HUES48 (cell line): ENCODE measurements around the gene GSX2.

ENCODE experiments used
- H3K27ac ChIP-seq: one replicate; pipeline ENCODE4 v1.7.0; 2013; ENCODE audit warnings: low read depth, low read length, inconsistent platforms
- H3K27me3 ChIP-seq: 2 replicates; pipeline ENCODE4 v1.6.1; 2013; ENCODE audit warnings: mild to moderate bottlenecking, low read length; ENCODE audit not compliant: control insufficient read depth, insufficient read depth
- H3K36me3 ChIP-seq: 2 replicates; pipeline ENCODE4 v1.6.1; 2013; ENCODE audit warnings: low read length; ENCODE audit not compliant: control insufficient read depth, insufficient read depth
- H3K4me1 ChIP-seq: 2 replicates; pipeline ENCODE4 v1.6.1; 2013; ENCODE audit warnings: mild to moderate bottlenecking, low read length; ENCODE audit not compliant: control insufficient read depth, insufficient read depth
- H3K4me3 ChIP-seq: 2 replicates; pipeline ENCODE4 v1.5.1; 2013; ENCODE audit warnings: mild to moderate bottlenecking, low read depth, low read length
- H3K9ac ChIP-seq: 2 replicates; pipeline ENCODE4 v1.6.1; 2013; ENCODE audit warnings: mild to moderate bottlenecking, low read depth, low read length, moderate library complexity
- H3K9me3 ChIP-seq: 2 replicates; pipeline ENCODE4 v1.6.1; 2013; ENCODE audit warnings: low read length; ENCODE audit not compliant: control insufficient read depth, insufficient read depth

Gene GSX2

GRCh38 chr4:54063229-54063628 is 36.7 kb upstream of the GSX2 start:
- Histone ChIP-seq H3K27ac (no peak overlapping the region), H3K4me1 (peaks cover 42% of the 10 kb centered on the region), H3K36me3 (no peaks in the 10 kb centered on the region)

GRCh38 chr4:54063737-54064316 is 36.1 kb upstream of the GSX2 start:
- peak overlapping the region; percentile 93 for H3K4me3 ChIP-seq
- peak overlapping the region; percentile 89 for H3K27ac ChIP-seq
- no peaks in the 10 kb centered on the region for H3K9me3 ChIP-seq
- H3K36me3 ChIP-seq: no peaks in the 10 kb centered on the region
- peaks cover 13% of the 10 kb centered on the region; the same call in 1 of the 2 replicates for H3K27me3 ChIP-seq
- peak overlapping the region; percentile 87 for H3K9ac ChIP-seq
- peaks cover 42% of the 10 kb centered on the region for H3K4me1 ChIP-seq

More at GRCh38 chr4:54063229-54063628, 36.7 kb upstream of the GSX2 start:
- Histone ChIP-seq H3K4me3 (peak overlapping the region; percentile 93), H3K9me3 (no peaks in the 10 kb centered on the region), H3K9ac (peak overlapping the region; percentile 87), H3K27me3 (peaks cover 13% of the 10 kb centered on the region; the same call in 1 of the 2 replicates)

GRCh38 chr4:54064317-54065111 is 35.4 kb upstream of the GSX2 start, which contains the start of gene CHIC2:
Gene CHIC2 (minus strand): TSS chr4:54064605. CDS start chr4:54064300, 305 bp downstream.
- Histone ChIP-seq H3K9ac (peak within 1 kb of the TSS; percentile 87), H3K4me1 (peaks cover 42% of the 10 kb centered on the region), H3K4me3 (peak within 1 kb of the TSS; percentile 93), H3K27ac (peak within 1 kb of the TSS; percentile 89), H3K36me3 (no peaks in the 10 kb centered on the region), H3K9me3 (no peaks in the 10 kb centered on the region), H3K27me3 (peaks cover 13% of the 10 kb centered on the region; the same call in 1 of the 2 replicates)

GRCh38 chr4:54065282-54066087 is 34.5 kb upstream of the GSX2 start:
- Histone ChIP-seq H3K9me3 (no peaks in the 10 kb centered on the region), H3K27ac (no peak overlapping the region), H3K9ac (no peak overlapping the region), H3K27me3 (peaks cover 13% of the 10 kb centered on the region; the same call in 1 of the 2 replicates), H3K4me3 (peak overlapping the region; percentile 93), H3K4me1 (peaks cover 37% of the 10 kb centered on the region), H3K36me3 (no peaks in the 10 kb centered on the region)

- H3K9me3 ChIP-seq: no peaks in the 10 kb centered on the region
- H3K27ac ChIP-seq: no peak overlapping the region
Observed at GRCh38 chr4:54066088-54066415, 33.9 kb upstream of the GSX2 start.

GRCh38 chr4:54066718-54067129 is 33.2 kb upstream of the GSX2 start:
- no peak overlapping the region for H3K9ac ChIP-seq

More at GRCh38 chr4:54066088-54066415, 33.9 kb upstream of the GSX2 start:
- Histone ChIP-seq H3K27me3 (peaks cover 13% of the 10 kb centered on the region; the same call in 1 of the 2 replicates), H3K9ac (no peak overlapping the region), H3K36me3 (no peaks in the 10 kb centered on the region), H3K4me3 (no peak overlapping the region), H3K4me1 (peaks cover 31% of the 10 kb centered on the region)

GRCh38 chr4:54067166-54067565 is 32.8 kb upstream of the GSX2 start:
- H3K9me3 ChIP-seq: no peaks in the 10 kb centered on the region
- peaks cover 21% of the 10 kb centered on the region for H3K4me1 ChIP-seq
- no peaks in the 10 kb centered on the region for H3K36me3 ChIP-seq
- H3K27ac ChIP-seq: no peak overlapping the region
- no peak overlapping the region for H3K9ac ChIP-seq
- peaks cover 13% of the 10 kb centered on the region; the same call in 1 of the 2 replicates for H3K27me3 ChIP-seq
- no peak overlapping the region for H3K4me3 ChIP-seq

More at GRCh38 chr4:54066718-54067129, 33.2 kb upstream of the GSX2 start:
- H3K9me3 ChIP-seq: no peaks in the 10 kb centered on the region
- H3K36me3 ChIP-seq: no peaks in the 10 kb centered on the region
- H3K27me3 ChIP-seq: peaks cover 13% of the 10 kb centered on the region; the same call in 1 of the 2 replicates
- H3K27ac ChIP-seq: no peak overlapping the region
- no peak overlapping the region for H3K4me3 ChIP-seq
- H3K4me1 ChIP-seq: peaks cover 25% of the 10 kb centered on the region

GRCh38 chr4:54073271-54073880 is 26.6 kb upstream of the GSX2 start:
- Histone ChIP-seq H3K27me3 (no peaks in the 10 kb centered on the region), H3K9me3 (no peaks in the 10 kb centered on the region), H3K4me1 (no peaks in the 10 kb centered on the region), H3K4me3 (no peak overlapping the region), H3K9ac (no peak overlapping the region), H3K36me3 (no peaks in the 10 kb centered on the region), H3K27ac (no peak overlapping the region)

- Histone ChIP-seq H3K27me3 (no peaks in the 10 kb centered on the region), H3K4me3 (no peak overlapping the region), H3K9ac (no peak overlapping the region), H3K4me1 (no peaks in the 10 kb centered on the region), H3K36me3 (no peaks in the 10 kb centered on the region), H3K9me3 (no peaks in the 10 kb centered on the region), H3K27ac (no peak overlapping the region)
Observed at GRCh38 chr4:54074381-54074780, 25.6 kb upstream of the GSX2 start.

- Histone ChIP-seq H3K27ac (no peak overlapping the region), H3K9me3 (no peaks in the 10 kb centered on the region), H3K4me1 (no peaks in the 10 kb centered on the region), H3K9ac (no peak overlapping the region), H3K27me3 (no peaks in the 10 kb centered on the region), H3K4me3 (no peak overlapping the region), H3K36me3 (no peaks in the 10 kb centered on the region)
Observed at GRCh38 chr4:54076673-54077072, 23.3 kb upstream of the GSX2 start.
